ENCODE results near the gene AFF1. TPM values are rescaled to one million over a fixed set of nuclear protein-coding genes. Genes with fewer than 3 reads are reported as not detected.
"Not testable (repeated sequence)": the region's sequence is repeated elsewhere in the genome, so short reads cannot be mapped to it uniquely, and the experiment has no call there.

The AFF1 gene
- total RNA-seq, 1 donor from 2014 or later = 122 TPM

DNA sequence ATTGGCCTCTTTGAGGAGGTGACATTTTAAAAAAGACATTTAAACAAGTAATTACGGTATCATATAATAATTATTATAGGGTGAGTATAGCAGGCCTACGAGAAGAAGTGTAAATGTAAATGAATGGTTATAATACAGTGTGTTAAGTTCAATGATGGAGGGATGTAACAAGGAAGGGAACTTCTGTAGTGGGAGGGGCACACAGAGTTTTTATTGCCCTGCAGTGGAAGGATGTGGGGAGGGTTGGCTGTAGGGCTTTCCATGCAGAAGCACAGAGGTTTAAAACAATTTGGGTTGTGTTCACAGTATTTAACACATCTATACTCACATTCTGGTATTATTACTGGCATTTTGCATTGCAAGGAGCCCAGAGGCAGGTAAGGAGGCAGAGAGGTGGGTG, 41.1 kb downstream of the AFF1 start:
- DNase-seq (ENCODE audit: low spot score) = no peak

DNA sequence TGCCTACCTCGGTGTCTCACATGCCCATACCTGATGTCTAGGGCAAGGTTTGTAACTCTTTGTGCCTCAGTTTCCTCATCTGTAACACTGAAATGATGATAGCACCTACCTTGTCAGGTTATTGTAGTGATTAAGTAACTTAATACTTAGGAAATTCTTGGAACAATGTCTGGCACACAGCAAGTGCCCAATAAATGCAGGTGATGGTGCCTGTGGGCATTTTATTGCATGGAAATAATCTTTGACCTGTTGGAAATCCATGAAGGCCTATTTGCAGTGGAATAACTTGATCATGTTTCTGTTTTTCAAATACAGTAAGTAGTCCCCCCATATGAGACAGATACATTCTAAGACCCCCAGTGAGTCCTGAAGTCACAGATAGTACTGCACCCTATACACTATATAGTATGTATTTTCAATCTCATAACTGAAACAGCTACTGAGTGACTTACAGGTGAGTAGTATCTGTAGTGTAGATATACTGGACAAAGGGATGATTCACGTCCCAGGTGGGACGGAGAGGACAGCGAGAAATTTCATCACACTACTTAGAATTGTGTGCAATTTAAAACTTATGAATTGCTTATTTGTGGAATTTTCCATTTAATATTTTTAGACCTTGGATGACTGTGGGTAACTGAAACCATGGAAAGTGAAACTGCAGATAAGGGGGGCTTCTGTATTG, 42.1 kb downstream of the AFF1 start:
- DNase-seq (ENCODE audit: low spot score) = no peak

DNA sequence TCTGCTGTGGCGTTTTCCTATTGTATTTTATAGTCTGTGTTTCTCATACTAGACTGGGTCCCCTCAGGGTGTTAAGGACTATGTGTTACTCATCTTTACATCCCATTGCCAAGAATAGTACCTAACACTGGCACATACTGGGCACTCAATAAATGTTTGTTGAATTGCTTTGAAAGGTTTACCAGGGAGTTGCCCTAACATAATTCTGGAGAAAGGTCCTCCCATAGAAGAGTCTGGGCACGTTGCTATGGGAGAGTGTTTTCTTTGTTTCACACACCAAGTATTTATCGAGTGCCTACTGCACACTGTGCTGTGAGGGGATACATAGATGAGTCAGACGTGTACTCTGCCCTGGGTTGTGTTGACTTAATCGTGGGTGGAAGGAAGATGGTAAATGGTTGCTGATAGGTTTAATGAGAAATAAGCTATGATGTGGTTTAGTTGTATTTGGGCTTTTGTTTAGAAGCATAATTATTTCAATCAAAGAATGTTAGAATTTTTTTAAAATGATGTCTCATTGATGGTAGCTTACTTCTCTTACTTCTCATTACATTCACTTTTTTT, 42.9 kb downstream of the AFF1 start:
- DNase-seq (ENCODE audit: low spot score) = no peak

DNA sequence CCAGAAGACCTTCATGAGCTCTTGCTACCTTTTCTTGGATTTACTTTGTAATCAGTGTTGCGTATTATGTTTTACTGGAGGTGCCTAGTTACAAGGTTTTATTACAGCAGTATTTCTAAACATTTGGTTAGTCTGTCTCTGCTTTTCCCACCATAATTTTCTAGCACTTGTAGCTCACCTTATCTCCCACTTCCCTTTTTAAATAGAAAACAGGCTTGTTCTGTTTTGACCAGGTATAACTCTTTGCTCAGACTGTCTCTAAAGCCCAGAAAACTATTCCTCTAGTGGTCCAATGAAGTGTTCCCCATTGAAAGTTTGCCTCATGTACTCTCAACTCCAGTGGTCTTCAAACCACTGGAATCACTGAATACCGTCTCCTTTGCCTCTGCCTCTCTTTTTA, 43.9 kb downstream of the AFF1 start:
- no peak for DNase-seq (ENCODE audit: low spot score)

DNA sequence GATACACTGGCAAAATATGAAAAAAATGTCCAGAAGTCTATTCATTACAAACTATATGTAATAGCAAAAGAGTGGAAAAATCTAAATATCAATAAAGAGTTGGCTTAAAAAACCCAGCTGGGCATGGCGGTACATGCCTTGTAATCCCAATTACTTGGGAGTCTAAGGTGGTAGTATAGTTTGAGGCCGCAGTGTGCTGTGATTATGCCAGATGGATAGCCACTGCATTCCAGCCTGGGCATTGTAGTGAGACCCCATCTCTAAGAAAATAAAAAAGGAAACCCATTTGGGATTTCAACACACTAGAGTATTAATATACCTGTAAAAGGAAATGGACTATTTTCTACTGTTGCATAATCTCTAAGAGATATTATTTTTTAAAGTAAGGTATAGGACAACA, 45.4 kb downstream of the AFF1 start:
- DNase-seq (ENCODE audit: low spot score) = no peak

DNA sequence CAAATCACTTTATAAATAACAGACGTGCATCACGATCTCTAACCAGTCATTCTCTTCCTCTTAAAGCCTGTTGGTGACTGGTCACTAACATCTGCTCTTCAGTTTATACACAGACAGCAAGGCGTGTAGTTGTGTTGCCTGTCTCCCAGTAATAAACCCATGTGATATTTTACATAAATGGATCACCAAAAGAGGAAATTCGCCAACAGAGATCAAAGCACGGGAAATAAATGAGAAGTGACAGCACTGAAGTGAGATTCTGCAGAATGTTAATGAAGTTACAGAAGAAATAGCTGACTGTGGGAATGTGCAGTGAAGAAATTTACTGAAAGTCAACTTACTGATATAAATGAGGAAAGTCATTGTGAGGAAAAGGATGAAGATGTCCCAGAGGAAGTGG, 47.0 kb downstream of the AFF1 start:
- no peak for DNase-seq (ENCODE audit: low spot score)

DNA sequence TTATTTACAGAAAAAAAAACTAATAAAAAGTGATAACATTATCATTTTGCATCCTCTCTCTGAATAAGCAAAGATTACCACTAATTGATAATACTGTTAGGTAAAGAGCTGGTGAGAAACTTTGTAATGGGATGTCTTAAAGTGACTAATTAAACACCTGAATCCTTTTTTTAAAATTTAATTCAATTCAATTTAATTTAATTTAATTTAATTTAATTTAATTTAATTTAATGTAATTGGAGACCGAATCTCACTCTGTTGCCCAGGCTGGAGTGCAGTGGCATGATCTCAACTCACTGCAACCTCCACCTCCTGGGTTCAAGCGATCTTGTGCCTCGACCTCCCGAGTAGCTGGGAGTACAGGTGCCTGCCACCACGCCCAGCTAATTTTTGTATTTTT, 51.0 kb downstream of the AFF1 start:
- DNase-seq (ENCODE audit: low spot score) = not testable (repeated sequence)

DNA sequence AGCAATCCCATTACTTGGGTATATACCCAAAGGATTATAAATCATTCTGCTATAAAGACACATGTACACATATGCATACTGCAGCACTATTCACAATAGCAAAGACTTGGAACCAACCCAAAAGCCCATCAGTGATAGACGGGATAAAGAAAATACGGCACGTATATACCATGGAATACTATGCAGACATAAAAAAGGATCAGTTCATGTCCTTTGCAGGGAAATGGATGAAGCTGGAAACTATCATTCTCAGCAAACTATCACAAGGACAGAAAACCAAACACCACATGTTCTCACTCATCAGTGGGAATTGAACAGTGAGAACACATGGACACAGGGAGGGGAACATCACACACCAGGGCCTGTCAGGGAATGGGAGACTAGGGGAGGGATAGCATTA, 54.8 kb downstream of the AFF1 start:
- not testable (repeated sequence) for DNase-seq (ENCODE audit: low spot score)

DNA sequence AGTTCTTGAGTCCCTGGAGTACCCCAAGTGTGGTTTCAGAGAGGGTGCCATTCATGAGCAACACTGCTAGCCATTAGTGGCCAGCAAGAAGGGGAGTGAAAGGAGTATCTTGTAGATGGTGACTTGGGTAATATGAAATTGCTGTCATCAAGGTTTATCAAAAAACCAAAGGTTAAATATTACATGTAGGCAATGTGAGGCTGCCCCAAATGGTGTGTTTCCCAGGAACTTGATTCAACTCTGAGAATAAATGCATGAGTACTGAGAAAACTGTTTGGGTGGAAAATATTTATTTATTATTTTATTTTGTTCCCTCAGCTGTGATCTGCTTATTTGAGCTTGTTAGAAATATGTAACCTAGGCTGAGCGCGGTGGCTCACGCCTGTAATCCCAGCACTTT, 55.7 kb downstream of the AFF1 start:
- DNase-seq (ENCODE audit: low spot score) = no peak

DNA sequence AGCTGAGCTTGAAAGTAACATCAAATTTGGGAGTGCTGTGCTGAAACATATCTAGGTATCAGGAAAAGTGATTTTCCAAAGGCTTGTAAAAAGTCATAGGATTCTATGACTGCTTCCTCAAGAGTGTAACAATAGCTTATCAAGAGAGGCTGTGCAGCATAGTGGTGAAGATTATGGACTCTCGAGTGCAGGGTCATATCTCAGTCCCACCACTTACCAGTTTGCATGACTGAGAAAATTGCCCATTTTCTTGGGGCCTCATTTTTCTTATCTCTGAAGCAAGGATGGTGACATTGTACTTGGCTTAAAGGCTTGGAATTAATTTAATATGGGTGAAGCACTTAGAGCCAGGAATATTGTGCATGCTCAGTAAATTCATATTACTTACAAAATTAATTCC, 57.2 kb downstream of the AFF1 start:
- DNase-seq (ENCODE audit: low spot score) = no peak

DNA sequence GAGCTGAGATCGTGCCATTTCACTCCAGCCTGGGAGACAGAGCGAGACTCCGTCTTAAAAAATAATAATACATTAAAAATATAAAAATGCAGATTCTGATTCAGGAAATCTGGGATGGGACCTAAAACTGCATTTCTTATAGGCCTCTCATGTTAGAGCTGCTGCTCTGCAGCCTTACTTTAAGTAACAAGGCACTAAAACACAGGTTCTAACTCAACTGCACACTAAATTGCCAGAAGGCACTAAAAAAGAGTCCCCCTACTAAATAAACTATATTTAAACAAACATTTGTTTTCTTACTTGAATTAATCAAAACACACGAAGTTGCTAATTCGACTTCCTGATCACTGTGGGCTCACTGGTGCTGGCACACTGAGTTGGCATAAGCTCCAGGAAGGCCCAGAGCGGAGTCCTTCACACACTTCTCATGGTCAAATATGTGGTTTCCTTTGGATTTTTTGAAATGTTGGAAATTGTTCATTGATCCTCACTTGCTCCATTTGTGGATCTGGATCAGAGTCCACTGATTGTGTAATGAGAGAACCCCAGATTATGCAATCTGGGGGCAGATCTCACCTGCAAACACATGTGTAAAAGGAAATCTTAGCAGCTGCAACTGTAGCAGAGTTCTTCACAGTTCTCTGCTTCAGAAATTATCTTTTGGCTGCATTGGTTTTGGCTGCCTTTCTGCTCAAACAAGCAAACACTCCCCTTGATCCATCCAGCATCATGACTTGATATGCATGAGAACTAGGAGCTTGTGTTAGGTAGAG, 59.3 kb downstream of the AFF1 start:
- DNase-seq (ENCODE audit: low spot score) = no peak

DNA sequence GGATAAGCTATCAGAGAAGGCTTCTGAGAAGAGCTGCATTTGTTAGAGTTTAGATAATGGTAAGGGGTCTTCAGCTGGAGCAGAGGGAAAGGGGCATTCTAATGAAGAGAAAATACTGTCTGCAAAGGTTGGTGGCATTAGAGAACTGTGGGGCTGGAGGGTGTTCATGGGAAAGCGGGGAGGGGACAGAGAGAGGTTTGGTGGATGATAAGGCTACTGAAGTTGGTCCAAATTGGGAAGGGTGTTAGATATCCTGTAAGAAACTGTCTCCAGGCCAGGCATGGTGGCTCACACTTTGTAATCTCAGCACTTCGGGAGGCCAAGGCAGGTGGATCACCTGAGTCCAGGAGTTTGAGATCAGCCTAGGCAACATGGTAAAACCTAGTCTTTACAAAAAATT, 59.9 kb downstream of the AFF1 start:
- DNase-seq (ENCODE audit: low spot score) = no peak

DNA sequence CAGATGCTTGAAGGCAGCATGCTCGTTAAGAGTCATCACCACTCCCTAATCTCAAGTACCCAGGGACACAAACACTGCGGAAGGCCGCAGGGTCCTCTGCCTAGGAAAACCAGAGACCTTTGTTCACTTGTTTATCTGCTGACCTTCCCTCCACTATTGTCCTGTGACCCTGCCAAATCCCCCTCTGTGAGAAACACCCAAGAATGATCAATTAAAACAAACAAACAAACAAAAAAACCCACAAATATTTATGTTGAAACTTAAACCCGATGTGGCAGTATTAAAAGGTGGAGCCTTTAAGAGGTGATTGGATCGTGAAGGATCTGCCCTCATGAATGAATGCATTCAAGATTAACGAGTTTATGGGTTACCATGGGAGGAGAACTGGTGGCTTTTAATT, 61.7 kb downstream of the AFF1 start:
- not testable (repeated sequence) for DNase-seq (ENCODE audit: low spot score)

DNA sequence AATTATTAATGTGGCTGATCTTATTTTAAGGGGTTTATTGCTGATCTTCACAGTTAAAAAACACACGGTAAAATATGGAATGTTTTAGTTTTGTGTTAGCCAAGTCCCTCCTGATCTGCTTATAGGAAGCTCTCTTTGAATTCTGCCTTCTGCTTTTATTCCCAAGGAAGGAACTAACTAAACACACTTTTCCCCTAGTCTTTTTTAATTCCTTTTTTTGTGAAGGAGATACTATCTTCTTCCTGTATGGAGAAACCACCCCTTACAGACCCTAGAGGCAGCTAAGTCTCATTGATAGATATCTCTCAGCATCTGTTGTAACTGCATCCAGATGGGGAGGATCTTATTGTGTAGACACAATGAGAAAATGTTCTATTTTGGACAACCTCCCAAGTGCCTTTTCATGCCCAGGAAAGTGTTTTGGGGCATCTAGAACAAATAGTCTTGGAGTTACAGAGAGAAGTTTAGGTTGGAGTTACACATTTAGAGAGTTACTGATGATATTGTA, 64.4 kb downstream of the AFF1 start:
- DNase-seq (ENCODE audit: low spot score) = no peak

DNA sequence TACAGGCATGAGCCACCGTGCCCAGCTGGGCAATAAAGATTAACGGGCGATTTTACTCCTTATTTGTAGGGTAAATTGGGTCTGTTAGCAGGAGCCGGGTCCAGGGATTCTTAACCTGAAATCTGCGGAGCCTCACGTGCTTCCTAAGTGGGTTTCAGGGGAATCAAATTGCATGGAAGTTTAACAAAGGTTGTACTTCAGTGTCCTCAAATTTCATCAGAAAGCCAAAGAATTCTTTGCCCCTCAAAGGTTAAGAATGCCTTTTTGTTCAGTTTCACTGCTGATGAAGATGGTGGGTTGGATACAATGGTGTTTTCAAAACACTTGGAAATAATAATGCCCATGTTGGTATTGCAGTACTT, 67.9 kb downstream of the AFF1 start:
- no peak for DNase-seq (ENCODE audit: low spot score)

DNA sequence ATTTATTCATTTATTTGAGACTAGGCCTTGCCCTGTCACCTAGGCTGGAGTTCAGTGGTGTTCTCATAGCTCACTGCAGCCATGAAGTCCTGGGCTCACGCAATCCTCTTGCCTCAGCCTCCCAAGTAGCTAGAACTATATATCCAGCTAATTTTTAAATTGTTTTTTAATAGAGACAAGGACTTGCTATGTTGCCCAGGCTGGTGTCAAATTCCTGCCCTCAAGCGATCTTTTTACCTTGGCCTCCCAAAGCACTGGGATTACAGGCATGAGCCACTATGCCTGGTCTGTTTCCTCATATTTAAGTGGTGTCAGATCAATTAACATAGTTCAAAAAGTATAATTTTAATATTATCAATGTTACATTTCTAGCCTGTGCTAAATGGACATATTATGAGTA, 68.5 kb downstream of the AFF1 start:
- DNase-seq (ENCODE audit: low spot score) = no peak

DNA sequence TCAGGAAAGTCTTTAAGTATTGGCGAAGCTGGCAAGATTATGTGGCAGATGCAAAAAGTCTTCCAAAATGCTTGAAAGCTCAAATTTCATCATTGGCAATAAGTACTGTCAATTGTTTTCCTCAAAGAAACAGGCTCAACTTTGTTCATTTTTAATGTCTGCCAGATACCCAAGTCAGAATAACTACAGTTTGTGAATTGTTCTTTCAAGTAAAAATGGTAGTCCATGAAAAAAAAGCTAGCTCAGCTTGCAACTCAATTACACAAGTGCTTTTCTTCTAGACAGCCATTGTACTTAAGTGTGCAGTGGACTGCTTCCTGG, 70.5 kb downstream of the AFF1 start:
- DNase-seq (ENCODE audit: low spot score) = no peak

DNA sequence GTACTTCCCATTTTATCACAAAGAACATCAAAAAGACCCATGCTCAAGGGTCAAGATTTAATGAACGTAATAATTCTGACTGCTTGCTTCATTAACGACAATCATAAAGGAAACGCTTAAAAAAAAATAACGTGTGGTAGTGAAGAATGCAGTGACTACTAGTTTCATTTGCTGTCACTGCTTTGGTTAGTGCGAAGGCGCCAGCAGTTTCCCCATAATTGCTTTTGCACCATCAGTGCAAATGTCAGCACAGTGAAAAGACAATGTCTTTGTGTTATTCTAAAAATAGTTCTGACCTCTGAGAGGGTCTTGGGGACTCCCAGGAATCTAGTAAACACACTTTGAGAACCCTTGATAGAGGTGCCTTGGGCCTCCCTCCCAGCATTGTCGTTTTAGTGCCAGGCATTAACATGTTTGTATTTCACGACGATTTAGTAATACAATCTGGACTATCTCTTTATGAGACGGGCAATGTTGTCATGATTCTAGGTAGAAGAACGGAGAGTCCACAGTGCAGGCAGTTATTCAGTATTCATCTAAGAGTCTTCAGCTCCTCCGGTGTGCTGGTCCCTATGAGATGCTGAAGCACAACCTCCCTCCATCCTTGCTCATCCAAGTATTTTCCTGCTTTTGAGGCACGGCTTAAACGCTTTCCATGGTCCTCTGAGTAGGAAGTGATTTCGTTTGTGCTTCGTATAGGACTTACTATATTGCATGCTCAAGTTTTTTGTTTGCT, 71.0 kb downstream of the AFF1 start:
- no peak for DNase-seq (ENCODE audit: low spot score)

DNA sequence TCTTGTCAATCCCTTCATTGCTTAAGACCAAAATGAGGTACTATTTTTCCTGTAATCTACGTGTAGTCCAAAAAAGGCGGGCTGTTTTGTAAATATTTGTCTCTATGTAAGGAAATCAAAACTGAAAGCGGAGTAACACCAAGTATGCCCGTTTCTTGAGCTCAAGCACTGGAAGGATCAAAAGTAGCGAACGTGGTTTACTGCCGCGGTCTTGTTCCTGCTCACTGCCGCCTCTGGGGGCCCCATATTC, 71.5 kb downstream of the AFF1 start:
- no peak for DNase-seq (ENCODE audit: low spot score)

DNA sequence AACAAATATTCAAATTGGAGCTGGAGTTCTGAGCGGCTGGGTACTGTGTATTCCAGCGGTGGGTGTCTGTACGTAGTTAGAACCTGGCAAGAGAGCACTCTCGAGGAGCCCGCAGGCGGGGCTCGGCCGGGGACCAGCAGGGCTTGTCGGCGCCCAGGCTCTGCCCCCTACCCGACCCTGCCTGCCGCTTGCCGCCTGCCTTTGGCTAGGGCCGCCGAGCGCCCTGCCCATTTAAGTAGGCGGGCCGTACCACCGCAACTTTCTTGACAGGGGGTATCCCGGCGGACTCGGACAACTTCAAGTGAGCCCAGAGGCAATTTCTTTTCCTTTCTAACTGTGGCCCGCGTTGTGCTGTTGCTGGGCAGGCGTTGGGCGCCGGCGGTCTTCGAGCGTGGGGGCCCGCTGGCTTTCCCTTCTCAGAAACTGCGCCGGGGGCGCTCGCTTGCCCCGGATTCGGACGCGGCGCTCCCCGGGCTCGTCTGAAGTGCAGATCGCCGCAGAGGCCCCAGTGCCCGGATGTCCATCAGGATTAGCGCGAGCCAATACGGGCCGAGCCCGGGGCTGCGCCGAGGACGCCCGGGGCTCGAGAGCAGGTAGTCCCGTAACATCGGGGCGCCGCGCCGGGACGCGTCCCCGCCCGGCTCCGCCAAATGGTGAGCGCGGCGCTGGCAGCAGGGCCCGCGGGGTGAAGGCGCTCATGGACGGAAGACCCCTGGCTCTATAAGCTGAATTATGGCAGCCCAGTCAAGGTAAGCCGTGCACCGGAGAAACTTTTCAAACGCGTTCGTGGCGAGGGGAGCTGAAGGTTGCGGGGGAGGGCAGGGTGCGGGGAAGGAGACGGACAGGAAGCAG, 72.1 kb downstream of the AFF1 start:
- peak; percentile 98 for DNase-seq (ENCODE audit: low spot score)

Measured in mesenteric fat pad (tissue), 1 donor.